NCI-H2029 (cell line): Measurements from ENCODE around the gene SPTLC3.
A peak's percentile ranks its signal among the peaks of the same experiment; 100 is the strongest.

Experiments
- DNase-seq: peaks from one replicate; lab custom pipeline; 2025; lab: John Stamatoyannopoulos, UW

The SPTLC3 gene

DNA sequence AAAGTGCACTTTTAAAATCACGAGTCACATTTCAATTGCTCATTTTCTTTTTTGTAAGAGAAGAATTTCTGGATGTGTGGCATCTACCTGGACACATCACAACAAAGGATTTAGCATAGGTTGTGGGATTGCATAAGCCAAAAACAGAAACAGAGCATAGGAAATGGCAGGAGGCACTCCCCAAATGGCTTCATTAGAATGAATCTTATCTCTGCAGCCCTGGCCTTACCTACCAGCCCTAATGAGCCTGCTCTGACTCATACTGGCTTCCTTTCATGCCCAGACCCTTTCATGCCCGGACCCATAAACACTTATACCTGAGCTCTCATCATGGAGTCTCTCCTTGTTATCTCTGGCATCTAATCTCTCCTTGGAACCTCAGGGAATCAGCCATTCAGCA is 23.9 kb upstream of the SPTLC3 start:
- no peak for DNase-seq

DNA sequence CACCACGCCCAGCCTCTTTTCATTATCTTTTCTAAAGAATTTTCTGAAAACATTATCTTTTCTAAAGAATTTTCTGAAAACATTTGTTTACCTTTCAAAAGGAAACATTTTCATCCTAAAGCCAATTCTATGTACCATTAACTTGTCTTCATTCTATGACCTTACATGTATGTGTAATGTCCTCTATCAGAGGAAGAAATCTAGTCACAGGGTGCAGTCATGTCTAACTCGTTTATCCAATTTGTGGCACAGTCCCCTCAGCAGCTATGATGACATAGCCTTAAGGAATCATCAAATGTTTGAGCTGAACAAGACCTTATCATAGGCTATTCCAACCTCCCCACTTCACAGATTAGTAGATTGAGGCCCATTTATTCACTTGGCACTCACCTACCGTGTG is 21.5 kb upstream of the SPTLC3 start:
- no peak for DNase-seq

DNA sequence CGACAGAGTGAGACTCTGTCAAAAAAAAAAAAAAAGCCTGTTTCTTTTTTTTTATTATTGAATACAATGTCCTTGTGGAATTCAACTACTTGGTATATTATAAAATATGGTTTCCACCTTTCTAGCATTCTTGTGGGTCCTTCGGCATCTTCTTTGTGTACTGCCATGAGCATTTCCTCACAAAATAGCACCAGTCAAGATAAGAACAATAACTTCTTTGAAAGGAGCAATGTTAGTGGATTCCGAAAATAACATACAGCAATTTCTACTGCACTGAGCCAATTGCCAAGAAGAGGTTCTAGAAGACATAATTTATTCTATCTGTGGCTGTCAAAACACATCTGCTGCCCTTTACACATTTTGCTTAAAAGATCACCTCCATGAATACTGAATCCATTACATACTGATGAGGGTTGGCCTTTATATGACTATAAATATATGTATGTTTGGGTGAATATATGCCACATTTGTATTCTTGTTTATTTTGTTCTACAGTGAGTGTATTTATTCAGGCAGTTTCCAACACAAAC is 19.1 kb upstream of the SPTLC3 start:
- DNase-seq = no peak

DNA sequence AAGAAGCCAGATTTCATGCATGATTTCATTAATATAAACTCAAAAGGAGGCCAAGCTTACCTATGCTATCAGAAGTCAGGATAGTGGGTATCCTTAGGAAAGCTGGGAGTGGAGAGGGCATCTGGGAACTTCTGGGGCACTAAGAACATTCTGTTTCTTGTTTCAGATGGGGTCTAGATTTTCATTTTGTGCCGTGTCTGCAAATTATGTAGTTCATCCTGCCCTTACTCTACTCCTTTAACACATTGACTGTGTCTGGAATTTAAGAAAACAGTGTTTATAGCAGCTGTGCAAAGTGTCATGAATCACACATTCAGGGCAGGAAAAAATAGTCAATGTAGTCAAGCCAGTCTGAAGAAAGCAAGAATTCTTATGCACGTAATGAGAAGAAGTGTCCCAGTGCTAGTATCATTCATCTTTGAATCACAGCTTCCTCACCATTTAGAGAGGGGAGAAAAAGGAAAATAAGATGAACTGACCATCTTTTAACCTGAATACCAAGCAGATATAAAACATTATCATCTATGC is 11.6 kb upstream of the SPTLC3 start:
- DNase-seq = no peak

DNA sequence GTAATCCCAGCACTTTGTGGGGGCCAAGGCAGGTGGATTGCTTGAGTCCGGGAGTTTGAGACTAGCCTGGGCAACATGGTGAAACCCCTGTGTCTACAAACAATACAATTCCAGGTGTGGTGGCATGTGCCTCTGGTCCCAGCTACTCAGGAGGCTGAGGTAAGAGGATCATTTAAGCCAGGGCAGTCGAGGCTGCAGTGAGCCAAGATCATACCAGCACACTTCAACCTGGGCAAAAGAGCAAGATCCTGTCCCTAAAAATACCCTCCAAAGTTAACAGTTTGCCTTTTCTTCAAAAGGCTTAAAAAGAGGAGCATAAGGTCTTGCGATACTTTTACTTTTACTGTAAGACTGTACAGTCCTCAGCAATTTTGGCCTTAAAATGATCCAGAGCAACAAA is 10.7 kb upstream of the SPTLC3 start:
- DNase-seq = no peak

GRCh38 chr20:12999201-12999600 is 9.6 kb upstream of the SPTLC3 start:
- DNase-seq = no peak

- no peak for DNase-seq
These were observed 6.5 kb upstream of the SPTLC3 start for GRCh38 chr20:13002251-13002650.

DNA sequence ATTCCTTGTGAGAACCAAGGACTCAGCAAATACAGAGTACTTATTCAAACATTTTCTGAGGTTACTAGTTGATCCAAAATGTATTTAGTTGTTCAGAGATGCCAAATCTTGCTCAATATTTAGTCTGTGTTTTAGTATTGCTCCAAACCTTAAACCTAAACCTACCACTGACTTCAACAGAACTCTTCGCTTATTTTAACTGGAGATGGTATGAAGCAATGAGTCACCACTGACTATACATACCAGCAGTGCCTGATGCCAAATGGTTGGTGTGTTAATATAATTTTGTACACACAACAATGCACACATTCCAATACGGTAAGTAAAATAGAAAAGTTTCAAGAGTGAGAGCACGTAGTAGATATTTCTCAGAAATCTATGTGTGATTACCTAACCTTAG is 1.9 kb upstream of the SPTLC3 start:
- no peak for DNase-seq

- no peak for DNase-seq
These were observed 1.2 kb upstream of the SPTLC3 start for GRCh38 chr20:13007596-13007995.

DNA sequence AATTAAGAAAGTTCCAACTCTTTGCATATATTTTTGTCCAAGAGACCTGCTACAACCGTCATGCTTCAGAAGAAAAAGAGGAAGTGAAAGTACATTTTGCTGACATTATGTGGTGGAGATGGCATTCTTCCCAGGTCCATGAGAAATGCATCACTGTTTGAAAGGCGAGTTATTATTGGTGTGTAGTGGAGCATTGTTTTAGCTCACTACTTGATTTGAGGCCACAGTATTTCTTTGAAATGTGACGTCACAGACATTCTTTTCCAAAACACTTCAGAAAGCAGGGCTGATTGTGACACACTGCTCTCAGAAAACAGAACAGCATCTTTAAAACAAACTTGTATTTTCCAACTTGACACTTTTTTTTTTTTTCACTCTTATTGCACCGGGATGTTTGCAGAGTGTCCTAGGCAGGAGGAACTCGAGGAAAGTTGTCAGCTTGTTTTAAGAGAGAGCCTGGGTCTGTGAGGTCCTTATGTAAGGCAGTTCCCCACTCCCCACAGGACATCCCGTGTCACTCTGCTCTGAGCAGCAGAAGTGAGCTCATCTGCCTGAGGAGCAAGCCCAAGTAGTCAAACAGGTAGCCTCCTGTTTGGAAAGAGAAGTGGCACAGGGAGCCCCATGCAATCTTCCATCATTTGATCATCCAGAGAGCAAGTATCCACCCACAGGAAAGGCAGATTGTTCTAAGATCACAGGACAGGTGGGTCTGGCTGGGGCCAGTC is 1.1 kb downstream of the SPTLC3 start:
- peak; percentile 55 for DNase-seq

GRCh38 chr20:13012886-13013285 is 4.1 kb downstream of the SPTLC3 start:
- no peak for DNase-seq

DNA sequence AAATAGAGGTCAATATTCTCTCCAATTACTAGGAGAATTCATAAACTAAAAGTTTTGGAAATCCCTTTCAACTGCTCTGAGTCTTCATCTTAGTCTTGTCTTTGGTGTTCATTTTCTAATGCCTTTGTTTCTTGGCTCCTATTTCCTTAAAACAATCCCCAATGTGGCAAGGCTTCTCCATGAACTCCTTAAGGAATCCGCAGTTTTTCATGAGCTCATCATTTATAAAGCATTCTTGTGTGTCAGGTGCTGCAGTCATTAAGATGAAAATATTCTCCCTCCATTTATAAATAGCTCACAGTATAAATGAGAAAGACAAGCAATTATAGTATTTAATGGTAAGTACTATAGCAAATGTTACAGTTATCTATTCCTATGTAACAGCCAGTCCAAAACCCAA is 4.6 kb downstream of the SPTLC3 start:
- DNase-seq = no peak

DNA sequence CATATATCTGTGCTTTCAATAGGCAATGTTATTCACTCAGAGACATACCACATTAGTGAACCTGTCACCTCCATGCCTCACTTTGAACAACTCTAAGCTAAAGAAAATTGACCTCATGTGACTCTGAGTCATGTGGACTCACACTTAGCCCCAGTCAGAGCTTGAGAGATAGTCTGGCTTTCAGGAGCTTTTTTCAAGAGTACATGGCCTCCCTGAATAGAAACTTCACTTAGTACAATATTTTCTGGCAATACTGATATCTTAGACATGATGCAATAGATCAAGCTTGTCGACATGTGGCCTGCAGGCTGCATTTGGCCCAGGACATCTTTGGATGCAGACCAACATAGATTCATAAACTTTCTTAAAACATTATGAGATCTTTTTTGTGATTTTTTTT is 8.5 kb downstream of the SPTLC3 start:
- DNase-seq = no peak

- no peak for DNase-seq
These were observed 9.2 kb downstream of the SPTLC3 start for GRCh38 chr20:13017883-13018535.

DNA sequence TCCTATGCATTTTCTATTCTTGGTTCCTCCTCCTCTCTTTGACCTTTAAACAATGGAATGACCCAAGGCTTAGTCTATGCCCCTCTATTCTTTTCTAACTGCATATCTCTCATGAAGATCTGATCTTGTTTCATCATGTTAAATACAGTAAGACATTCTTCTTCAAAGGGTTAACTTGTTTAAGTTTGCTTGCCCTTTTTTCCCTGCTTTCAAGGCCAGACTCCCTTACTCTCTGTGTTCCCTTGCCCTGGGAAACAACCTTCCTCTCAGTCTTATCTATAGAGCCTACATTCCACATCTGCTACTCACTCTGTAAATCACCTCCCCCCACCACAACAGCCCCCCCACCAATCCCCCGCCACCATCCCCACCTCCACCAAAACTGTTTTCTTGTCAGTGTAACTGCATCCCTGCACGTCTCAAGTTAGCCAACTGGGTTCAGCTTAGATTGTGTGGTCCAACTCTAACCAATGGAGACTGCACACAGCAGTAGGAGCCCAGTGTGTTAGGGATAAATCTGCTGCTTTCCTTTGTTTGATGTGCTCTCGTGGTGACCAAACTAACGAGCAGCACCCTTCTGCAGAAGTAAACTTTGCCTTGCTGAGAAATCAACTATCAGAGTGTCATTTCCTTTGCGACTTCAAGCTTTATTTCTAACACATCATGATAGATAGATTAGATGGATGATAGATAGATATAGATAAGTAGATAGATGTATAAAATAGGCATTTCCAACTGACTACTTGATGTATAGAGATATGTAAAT is 12.6 kb downstream of the SPTLC3 start:
- no peak for DNase-seq

GRCh38 chr20:13022401-13023155 is 13.8 kb downstream of the SPTLC3 start:
- DNase-seq = no peak

DNA sequence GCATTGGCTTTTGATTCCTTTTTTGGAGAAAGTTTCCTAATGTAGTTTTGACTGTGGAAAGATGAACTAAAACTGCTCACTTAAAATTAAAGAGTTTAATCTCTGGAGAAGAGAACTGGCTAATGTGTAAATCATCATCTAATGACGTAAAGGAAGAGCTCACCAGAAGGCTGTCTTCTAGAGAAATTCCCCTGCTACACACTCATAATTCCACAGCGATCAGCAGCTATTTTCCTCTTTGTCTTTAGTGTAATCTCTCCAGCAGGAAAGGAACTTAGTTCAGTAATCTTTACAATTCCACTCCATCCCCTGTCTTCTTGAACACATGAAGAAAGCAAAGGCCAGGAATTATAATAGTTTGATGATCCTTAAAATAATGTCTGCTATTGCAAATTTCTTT is 15.8 kb downstream of the SPTLC3 start:
- DNase-seq = no peak

- no peak for DNase-seq
These were observed 16.4 kb downstream of the SPTLC3 start for GRCh38 chr20:13025181-13025580.

DNA sequence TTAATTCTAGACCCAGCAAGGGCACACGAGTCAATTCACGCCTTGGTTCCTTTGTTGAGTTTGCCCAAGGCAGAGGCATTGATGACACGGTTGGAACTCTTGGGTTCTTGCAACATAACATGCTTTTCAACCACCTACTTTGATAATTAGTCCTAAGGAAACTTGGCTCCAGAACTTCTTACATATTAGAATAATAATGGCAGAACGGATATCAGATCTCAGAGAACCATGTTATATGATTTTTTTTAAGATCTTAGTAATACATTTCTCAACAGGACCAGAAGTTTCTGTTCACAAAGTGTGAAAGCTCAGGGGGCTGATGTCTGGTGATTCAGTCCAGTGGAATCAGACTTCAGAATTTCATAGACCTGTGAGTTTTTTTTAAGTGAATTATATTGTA is 19.2 kb downstream of the SPTLC3 start:
- DNase-seq = no peak

DNA sequence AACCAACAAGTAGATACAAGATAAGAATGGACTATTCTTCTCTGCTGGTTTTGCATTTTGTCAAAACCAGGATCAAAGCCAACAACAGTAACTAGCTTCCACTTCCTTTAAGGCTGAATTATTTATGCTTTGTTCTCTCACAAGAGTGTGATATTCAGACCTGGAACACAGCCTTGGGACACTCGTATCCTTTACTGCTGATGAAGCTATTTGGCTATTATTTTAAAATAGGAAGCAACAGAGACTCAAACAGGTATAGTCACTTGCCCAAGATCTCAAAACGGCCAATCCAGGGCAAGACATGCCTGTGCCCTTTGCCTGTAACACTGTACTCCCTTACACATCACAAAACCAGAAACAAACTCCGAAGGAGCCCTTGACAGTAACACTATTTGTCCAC is 19.9 kb downstream of the SPTLC3 start:
- DNase-seq = no peak

- no peak for DNase-seq
These were observed 21.1 kb downstream of the SPTLC3 start for GRCh38 chr20:13029687-13030375.
